Globus pallidus (tissue), 1 donor: Measurements from ENCODE around the gene SLC9A3.
"Not testable (repeated sequence)": the region's sequence is repeated elsewhere in the genome, so short reads cannot be mapped to it uniquely, and the experiment has no call there.

Source experiments
- DNase-seq: peaks from one replicate; pipeline ENCODE4 v3.0.0-alpha.2; 2015; ENCODE audit warnings: low spot score

The SLC9A3 gene

GRCh38 chr5:488744-489688, 35.2 kb downstream of the SLC9A3 start:
- DNase-seq, result no peak

- DNase-seq, result no peak
Observed at GRCh38 chr5:488241-488640, 36.0 kb downstream of the SLC9A3 start.

GRCh38 chr5:486597-486996, 37.7 kb downstream of the SLC9A3 start:
- DNase-seq, result not testable (repeated sequence)

- no peak for DNase-seq
Observed at GRCh38 chr5:485946-486491, 38.2 kb downstream of the SLC9A3 start.

- no peak for DNase-seq
Observed at GRCh38 chr5:485113-485945, 38.9 kb downstream of the SLC9A3 start.

GRCh38 chr5:484556-484955, 39.7 kb downstream of the SLC9A3 start:
- DNase-seq, result no peak

- no peak for DNase-seq
Observed at GRCh38 chr5:483434-484140, 40.7 kb downstream of the SLC9A3 start.

- DNase-seq, result no peak
Observed at GRCh38 chr5:483011-483410, 41.2 kb downstream of the SLC9A3 start.

GRCh38 chr5:482506-482905, 41.7 kb downstream of the SLC9A3 start:
- DNase-seq, result no peak

- no peak for DNase-seq
Observed at GRCh38 chr5:482021-482420, 42.2 kb downstream of the SLC9A3 start.

- no peak for DNase-seq
Observed at GRCh38 chr5:481347-481746, 42.9 kb downstream of the SLC9A3 start.

- no peak for DNase-seq
Observed at GRCh38 chr5:479566-480319, 44.5 kb downstream of the SLC9A3 start.

- no peak for DNase-seq
Observed at GRCh38 chr5:478982-479535, 45.2 kb downstream of the SLC9A3 start.

GRCh38 chr5:478369-478981, 45.8 kb downstream of the SLC9A3 start:
- no peak for DNase-seq

GRCh38 chr5:477871-478270, 46.4 kb downstream of the SLC9A3 start:
- no peak for DNase-seq

- no peak for DNase-seq
Observed at GRCh38 chr5:477247-477646, 47.0 kb downstream of the SLC9A3 start.

GRCh38 chr5:476814-477175, 47.5 kb downstream of the SLC9A3 start:
- DNase-seq, result no peak

GRCh38 chr5:476102-476813, 48.0 kb downstream of the SLC9A3 start:
- DNase-seq, result no peak

GRCh38 chr5:475704-476101, 48.5 kb downstream of the SLC9A3 start:
- no peak for DNase-seq
